ENCODE results near the gene DMBT1.

GRCh38 chr10:122664501-122664900, 103.9 kb downstream of the DMBT1 start:
- TF ChIP-seq CTCF (conservative IDR thresholded peaks at IDR 0.05; ENCODE audit: low read depth, low read length) (no peak), EZH2 (IDR thresholded peaks at IDR 0.05; ENCODE audit: low read length, unreplicated experiment) (no peak), EZH2phosphoT487 (IDR thresholded peaks at IDR 0.05; ENCODE audit: borderline replicate concordance, low read length) (no peak)

All from PC-3 (cell line).